ENCODE results near the gene NOTUM.

GRCh38 chr17:81998212-81998611, 37.2 kb upstream of the NOTUM start:
- TF ChIP-seq POLR2AphosphoS5 (IDR thresholded peaks at IDR 0.05; ENCODE audit: low read depth, low read length), result no peak
- TF ChIP-seq POLR2A (IDR thresholded peaks at IDR 0.05; ENCODE audit: low read depth, low read length), result no peak
- TF ChIP-seq TAF1 (IDR thresholded peaks at IDR 0.05; ENCODE audit: low read depth, low read length), result no peak
- TF ChIP-seq SPI1 (IDR thresholded peaks at IDR 0.05; ENCODE audit: low read depth, low read length), result no peak
- TF ChIP-seq POU2F2 (IDR thresholded peaks at IDR 0.05; ENCODE audit: low read depth, low read length), result no peak
- TF ChIP-seq PAX5 (IDR thresholded peaks at IDR 0.05; ENCODE audit: insufficient read depth, low read length, severe bottlenecking), result no peak

Measured in GM12891 (cell line).